Upper lobe of left lung (tissue), 6 donors: ENCODE results near the gene TUB. TPM values are rescaled to one million over a fixed set of nuclear protein-coding genes. Genes with fewer than 3 reads are reported as not detected.

ENCODE experiments used
- ATAC-seq, 2 donors: fragments of 200-7000 bp; cut with Tn5 transposase; one replicate each; pipeline ENCODE4 v1.9.1; 2022; ENCODE audit warnings: mild to moderate bottlenecking in 2 of 2, moderate library complexity in 2 of 2; ENCODE audit not compliant: low FRiP score in 2 of 2
- DNase-seq, 2 donors: peaks; one replicate each; pipeline ENCODE4 v3.0.0-alpha.2; 2019 to 2020
- H3K27ac ChIP-seq, 4 donors: fragments of 200-600 bp; sonication (generic); one replicate each; pipeline ENCODE4 v1.5.1; 2016 to 2019
- H3K27me3 ChIP-seq, 4 donors: fragments of 200-600 bp; sonication (generic); one replicate each; pipeline ENCODE4 v1.5.1; 2017 to 2019
- H3K36me3 ChIP-seq, 4 donors: fragments of 200-600 bp; sonication (generic); one replicate each; pipeline ENCODE4 v1.5.1; 2016 to 2019
- H3K4me1 ChIP-seq, 4 donors: fragments of 200-600 bp; sonication (generic); one replicate each; pipeline ENCODE4 v1.5.1; 2018 to 2019
- H3K4me3 ChIP-seq, 4 donors: fragments of 200-600 bp; sonication (generic); one replicate each; pipeline ENCODE4 v1.5.1; 2017 to 2019; ENCODE audit warnings: mild to moderate bottlenecking in 2 of 4, moderate library complexity in 1 of 4
- H3K9me3 ChIP-seq, 4 donors: fragments of 200-600 bp; sonication (generic); one replicate each; pipeline ENCODE4 v1.5.1; 2018 to 2019
- CTCF ChIP-seq, 6 experiments: fragments of 450-650 bp in 4 of 6; fragments of 200-600 bp in 2 of 6; sonication (generic) in 2 of 6; IDR thresholded peaks; one replicate each; pipeline ENCODE4 v1.5.1; 2016 to 2019; ENCODE audit warnings: antibody characterized with exemption in 6 of 6
- EP300 ChIP-seq, 4 donors: sonication (generic); formaldehyde crosslinking; IDR thresholded peaks; one replicate each; pipeline ENCODE4 v1.5.1; 2017; ENCODE audit warnings: antibody characterized with exemption in 4 of 4, control low read depth in 2 of 4
- POLR2A ChIP-seq, 4 donors: fragments of 450-650 bp; IDR thresholded peaks; one replicate each; pipeline ENCODE4 v1.5.1; 2016 to 2017; ENCODE audit warnings: antibody characterized with exemption in 4 of 4, mild to moderate bottlenecking in 2 of 4
- POLR2AphosphoS5 ChIP-seq, 2 donors: sonication (generic); formaldehyde crosslinking; IDR thresholded peaks; one replicate each; pipeline ENCODE4 v1.5.1; 2017; ENCODE audit warnings: antibody characterized with exemption in 2 of 2
- WGBS, 2 donors: methylation state at CpG; one replicate each; pipeline ENCODE4 v1.1.5; 2017 to 2018; 5-methylcytosine and 5-hydroxymethylcytosine counted together
- total RNA-seq, 6 donors: library from RNA; depleted of rRNA in 4 of 6; stranded (reverse); fragments of >200 nt in 4 of 6; gene quantifications; one replicate each; pipeline versions ENCODE4 v1.1.0 to v1.2.1, GENCODE V29; 2016 to 2021
- donor health status: DM: no; HTN: no; CAD: no; lungs with moderate emphysema.
- donor health status: DM: no; HTN: yes; CAD: no; lungs with severe emphysema.

Gene TUB
- total RNA-seq, 6 donors from 2014 or later, result 2.6 to 9.1 (median 4.4) TPM

- WGBS, 2 donors, result 78 to 88% methylated on average over 3 to 4 of the region's 4 CpGs
- ATAC-seq (no peak), DNase-seq (no peak)
- Histone ChIP-seq H3K36me3 (no peaks in the 10 kb centered on the region), H3K4me1 (peaks cover 5 to 19% (median 7%) of the 10 kb centered on the region in 4 donors), H3K9me3 (no peaks in the 10 kb centered on the region), H3K27me3 (peaks cover 0 to 7% (median 1%) of the 10 kb centered on the region in 4 donors), H3K4me3 (no peak overlapping the region), H3K27ac (no peak overlapping the region)
- no peak for TF ChIP-seq EP300 (IDR thresholded peaks at IDR 0.05)
- TF ChIP-seq POLR2A (IDR thresholded peaks at IDR 0.05), result no peak
- no peak for TF ChIP-seq POLR2AphosphoS5 (IDR thresholded peaks at IDR 0.05)
- no peak for TF ChIP-seq CTCF (IDR thresholded peaks at IDR 0.05)
Observed at GRCh38 chr11:8079111-8079675, 1.8 kb upstream of the TUB start.

DNA sequence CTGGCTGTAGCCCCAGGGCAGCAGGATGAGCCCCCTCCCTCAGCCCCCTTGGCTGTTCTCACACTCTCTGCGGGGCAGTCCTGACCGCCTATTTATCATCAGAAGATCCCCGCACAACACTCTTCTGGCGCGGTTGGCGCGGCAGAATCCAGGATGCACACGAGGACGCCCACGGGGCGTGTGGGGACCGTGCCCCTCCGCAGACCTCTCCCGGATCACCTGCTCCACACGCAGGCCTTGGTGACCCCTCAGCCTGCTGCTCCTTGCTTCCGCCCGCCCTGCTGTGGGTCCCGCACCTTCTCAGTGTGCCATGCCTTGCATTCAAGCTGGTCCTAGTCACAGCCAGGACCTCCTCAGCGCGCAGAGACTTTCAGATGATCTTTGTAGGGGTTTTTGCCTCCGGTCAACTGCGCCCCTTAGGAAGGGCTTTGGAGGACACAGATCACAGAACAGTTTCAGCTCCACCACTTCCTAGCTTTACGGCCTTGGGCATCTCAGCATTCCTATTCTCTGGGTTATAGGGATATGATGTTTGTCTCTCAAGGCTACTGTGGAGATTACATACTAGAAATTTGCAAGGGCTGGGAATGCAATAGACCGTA, 841 bp upstream of the TUB start:
- no peak for DNase-seq

DNA sequence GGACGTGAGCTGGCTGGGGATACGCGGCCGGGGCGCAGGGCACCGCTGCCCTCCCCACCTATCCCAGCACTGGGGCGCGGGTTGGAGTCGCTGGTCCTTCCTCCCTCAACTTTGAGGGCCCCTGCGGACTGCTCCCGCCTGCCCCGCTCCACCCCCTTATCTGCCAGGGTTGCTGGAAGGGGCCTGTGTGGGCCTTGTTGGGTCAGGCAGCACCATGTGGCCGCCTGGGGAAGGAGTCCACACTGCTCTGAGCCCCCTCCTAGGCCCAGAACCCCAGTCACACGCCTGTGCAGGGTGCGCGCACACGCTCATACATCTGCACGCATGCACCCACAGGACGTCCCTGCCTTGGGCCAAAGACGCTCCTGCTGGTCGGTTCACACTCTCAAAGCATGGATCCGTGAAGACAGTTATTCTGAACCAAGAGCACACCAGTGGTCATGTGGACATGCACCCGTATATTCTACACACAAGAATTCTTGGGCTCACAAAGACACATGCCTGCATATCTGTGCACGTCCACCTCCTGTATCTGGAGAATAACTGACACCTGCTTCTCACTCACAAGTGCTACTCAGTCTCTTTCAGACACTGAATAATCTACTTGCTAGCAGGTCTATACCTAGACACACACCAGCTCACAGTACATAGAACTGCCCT, 710 bp downstream of the TUB start:
- ATAC-seq, result peak in 1 of 2 donors; percentile 18
- no peaks in the 10 kb centered on the region for H3K36me3 ChIP-seq
- TF ChIP-seq POLR2AphosphoS5 (IDR thresholded peaks at IDR 0.05) (no peak), EP300 (IDR thresholded peaks at IDR 0.05) (no peak), CTCF (IDR thresholded peaks at IDR 0.05) (no peak), POLR2A (IDR thresholded peaks at IDR 0.05) (no peak)
- no peaks in the 10 kb centered on the region for H3K9me3 ChIP-seq
- H3K4me1 ChIP-seq, result peaks cover 5 to 19% (median 7%) of the 10 kb centered on the region in 4 donors
- 49 to 58% methylated on average over 10 to 12 of the region's 24 CpGs for WGBS, 2 donors
- H3K27ac ChIP-seq, result no peak overlapping the region
- H3K27me3 ChIP-seq, result peaks cover 0 to 7% (median 1%) of the 10 kb centered on the region in 4 donors
- peak overlapping the region; percentile 52 to 55 (median 54) for H3K4me3 ChIP-seq
- no peak for DNase-seq

More for the DNA sequence above, 841 bp upstream of the TUB start:
- H3K4me3 ChIP-seq, result peak overlapping the region in 2 of 4 donors; percentile 54 to 55
- WGBS, 2 donors, result 75 to 78% methylated on average over 24 of the region's 24 CpGs
- no peak for TF ChIP-seq POLR2AphosphoS5 (IDR thresholded peaks at IDR 0.05)
- no peak for TF ChIP-seq CTCF (IDR thresholded peaks at IDR 0.05)
- no peak for TF ChIP-seq EP300 (IDR thresholded peaks at IDR 0.05)
- TF ChIP-seq POLR2A (IDR thresholded peaks at IDR 0.05), result no peak
- no peak overlapping the region for H3K27ac ChIP-seq
- no peak for ATAC-seq
- H3K36me3 ChIP-seq, result no peaks in the 10 kb centered on the region
- peaks cover 0 to 7% (median 1%) of the 10 kb centered on the region in 4 donors for H3K27me3 ChIP-seq
- H3K4me1 ChIP-seq, result peaks cover 5 to 19% (median 7%) of the 10 kb centered on the region in 4 donors
- H3K9me3 ChIP-seq, result no peaks in the 10 kb centered on the region

- no peak for ATAC-seq
- WGBS, 2 donors, result 84% methylated on average over 15 of the region's 15 CpGs
- H3K4me3 ChIP-seq, result no peak overlapping the region
Observed at GRCh38 chr11:8082391-8083087, 1.5 kb downstream of the TUB start.

DNA sequence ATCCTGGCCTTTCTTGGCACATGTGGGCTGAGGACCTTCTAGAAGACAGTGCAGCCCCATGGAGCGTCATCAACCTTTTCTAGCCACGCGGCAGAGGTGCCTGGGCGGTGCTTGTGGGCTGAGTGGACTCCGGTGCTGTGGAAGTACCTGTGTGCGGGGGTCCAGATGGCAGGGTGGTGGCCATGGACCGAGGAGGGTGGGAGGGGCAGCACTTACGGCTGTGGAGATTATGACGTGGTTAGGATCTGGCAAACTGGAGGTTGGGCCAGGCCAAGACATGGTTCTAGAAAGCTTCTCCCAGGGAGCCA, 2.0 kb downstream of the TUB start:
- TF ChIP-seq POLR2AphosphoS5 (IDR thresholded peaks at IDR 0.05) (no peak), POLR2A (IDR thresholded peaks at IDR 0.05) (no peak), CTCF (IDR thresholded peaks at IDR 0.05) (no peak), EP300 (IDR thresholded peaks at IDR 0.05) (no peak)
- ATAC-seq, result no peak
- no peak overlapping the region for H3K4me3 ChIP-seq
- no peak for DNase-seq
- H3K27ac ChIP-seq, result no peak overlapping the region
- no peaks in the 10 kb centered on the region for H3K36me3 ChIP-seq
- H3K27me3 ChIP-seq, result peaks cover 0 to 7% (median 1%) of the 10 kb centered on the region in 4 donors
- no peaks in the 10 kb centered on the region for H3K9me3 ChIP-seq
- WGBS, 2 donors, result 84 to 86% methylated on average over 9 of the region's 9 CpGs
- H3K4me1 ChIP-seq, result peaks cover 5 to 19% (median 7%) of the 10 kb centered on the region in 4 donors

More at GRCh38 chr11:8082391-8083087, 1.5 kb downstream of the TUB start:
- H3K27ac ChIP-seq, result no peak overlapping the region
- H3K27me3 ChIP-seq, result peaks cover 0 to 7% (median 1%) of the 10 kb centered on the region in 4 donors
- DNase-seq, result no peak
- peaks cover 5 to 19% (median 7%) of the 10 kb centered on the region in 4 donors for H3K4me1 ChIP-seq
- TF ChIP-seq POLR2AphosphoS5 (IDR thresholded peaks at IDR 0.05) (no peak), EP300 (IDR thresholded peaks at IDR 0.05) (no peak)
- H3K36me3 ChIP-seq, result no peaks in the 10 kb centered on the region
- H3K9me3 ChIP-seq, result no peaks in the 10 kb centered on the region
